Neuronal stem cell (in vitro differentiated cells): ENCODE results near the gene AKT2.
A peak's percentile ranks its signal among the peaks of the same experiment; 100 is the strongest.

Experiments used
- DNase-seq: peaks from one replicate; pipeline ENCODE4 v3.0.0-alpha.2; 2013; ENCODE audit warnings: low spot score
- H2AFZ ChIP-seq: one replicate; pipeline ENCODE4 v1.6.1; 2013; ENCODE audit warnings: mild to moderate bottlenecking, low read length, inconsistent platforms
- H2AK5ac ChIP-seq: 2 replicates; pipeline ENCODE4 v1.6.1; 2013; ENCODE audit warnings: low read depth, mild to moderate bottlenecking, inconsistent platforms, low read length, moderate library complexity, mixed read lengths
- H2BK120ac ChIP-seq: 2 replicates; pipeline ENCODE4 v1.6.1; 2013; ENCODE audit warnings: low read depth, mild to moderate bottlenecking, inconsistent platforms, low read length, moderate library complexity, mixed read lengths
- H2BK12ac ChIP-seq: one replicate; pipeline ENCODE4 v1.6.1; 2013; ENCODE audit warnings: low read length, inconsistent platforms
- H2BK15ac ChIP-seq: 2 replicates; pipeline ENCODE4 v1.6.1; 2013; ENCODE audit warnings: mild to moderate bottlenecking, low read length, inconsistent platforms, mixed read lengths
- H2BK5ac ChIP-seq: one replicate; pipeline ENCODE4 v1.6.1; 2013; ENCODE audit warnings: inconsistent platforms, mild to moderate bottlenecking, low read length, moderate library complexity
- H3K14ac ChIP-seq: one replicate; pipeline ENCODE4 v1.6.1; 2013; ENCODE audit warnings: low read length, inconsistent platforms
- H3K18ac ChIP-seq: 2 replicates; pipeline ENCODE4 v1.6.1; 2013; ENCODE audit warnings: low read length, inconsistent platforms
- H3K23ac ChIP-seq: 2 replicates; pipeline ENCODE4 v1.6.1; 2013; ENCODE audit warnings: low read depth, mild to moderate bottlenecking, mixed read lengths, low read length, inconsistent platforms; ENCODE audit not compliant: poor library complexity
- H3K27ac ChIP-seq: replicated peaks from 3 replicates; pipeline ENCODE4 v1.5.1; 2013; ENCODE audit warnings: low read length, inconsistent platforms
- H3K27me3 ChIP-seq, 3 experiments: 2 replicates each; pipeline ENCODE4 v1.6.1; 2013; ENCODE audit warnings: low read length in 3 of 3, mild to moderate bottlenecking in 2 of 3, inconsistent platforms in 1 of 3, low read depth in 1 of 3, mixed read lengths in 1 of 3, moderate library complexity in 1 of 3; ENCODE audit not compliant: control insufficient read depth in 3 of 3, insufficient read depth in 3 of 3
- H3K36me3 ChIP-seq, 2 donors: replicated peaks in 1 of 2; 2 replicates each; pipeline ENCODE4 v1.6.1; 2013; ENCODE audit warnings: low read length in 2 of 2; ENCODE audit not compliant: control insufficient read depth in 2 of 2, insufficient read depth in 2 of 2
- H3K4ac ChIP-seq: 2 replicates; pipeline ENCODE4 v1.6.1; 2013; ENCODE audit warnings: inconsistent platforms, mild to moderate bottlenecking, low read length, moderate library complexity
- H3K4me1 ChIP-seq, 2 donors: 1 replicate in 1 of 2; 2 replicates in 1 of 2; pipeline ENCODE4 v1.6.1; 2013; ENCODE audit warnings: low read length in 2 of 2, low read depth in 1 of 2; ENCODE audit not compliant: control insufficient read depth in 2 of 2, insufficient read depth in 1 of 2
- H3K4me2 ChIP-seq: one replicate; pipeline ENCODE4 v1.6.1; 2013; ENCODE audit warnings: mild to moderate bottlenecking, low read length, inconsistent platforms; ENCODE audit not compliant: insufficient read depth, poor library complexity, severe bottlenecking
- H3K4me3 ChIP-seq, 2 donors: 2 replicates each; pipeline ENCODE4 v1.5.1; 2013; ENCODE audit warnings: low read length in 2 of 2, mild to moderate bottlenecking in 2 of 2, inconsistent platforms in 1 of 2, moderate library complexity in 1 of 2
- H3K79me1 ChIP-seq: one replicate; pipeline ENCODE4 v1.6.1; 2013; ENCODE audit warnings: low read depth, mild to moderate bottlenecking, inconsistent platforms, low read length, moderate library complexity
- H3K9ac ChIP-seq: one replicate; pipeline ENCODE4 v1.6.1; 2013; ENCODE audit warnings: mild to moderate bottlenecking, low read depth, low read length, inconsistent platforms; ENCODE audit not compliant: poor library complexity
- H3K9me3 ChIP-seq, 2 donors: replicated peaks in 1 of 2; 2 replicates each; pipeline versions ENCODE3 to v1.6.1; 2013; ENCODE audit warnings: low read length in 2 of 2, mild to moderate bottlenecking in 2 of 2, inconsistent platforms in 1 of 2, low read depth in 1 of 2, mixed read lengths in 1 of 2, moderate library complexity in 1 of 2; ENCODE audit not compliant: control insufficient read depth in 2 of 2, insufficient read depth in 1 of 2
- H4K8ac ChIP-seq: one replicate; pipeline ENCODE4 v1.6.1; 2013; ENCODE audit warnings: low read depth, mild to moderate bottlenecking, inconsistent platforms, low read length, moderate library complexity
- H4K91ac ChIP-seq: one replicate; pipeline ENCODE4 v1.6.1; 2013; ENCODE audit warnings: low read length, low read depth, mild to moderate bottlenecking, inconsistent platforms; ENCODE audit not compliant: poor library complexity
- WGBS, 2 donors: extraction: QIAGEN DNeasy Blood & Tissue Kit; methylation state at CpG; one replicate each; pipeline ENCODE4 v1.1.7; 2013; ENCODE audit warnings: missing lambda C conversion rate in 2 of 2, mixed read lengths in 1 of 2; ENCODE audit not compliant: insufficient read length in 2 of 2, insufficient replicate concordance in 1 of 2; ENCODE audit errors: extremely low coverage in 2 of 2; 5-methylcytosine and 5-hydroxymethylcytosine counted together

Gene AKT2

DNA sequence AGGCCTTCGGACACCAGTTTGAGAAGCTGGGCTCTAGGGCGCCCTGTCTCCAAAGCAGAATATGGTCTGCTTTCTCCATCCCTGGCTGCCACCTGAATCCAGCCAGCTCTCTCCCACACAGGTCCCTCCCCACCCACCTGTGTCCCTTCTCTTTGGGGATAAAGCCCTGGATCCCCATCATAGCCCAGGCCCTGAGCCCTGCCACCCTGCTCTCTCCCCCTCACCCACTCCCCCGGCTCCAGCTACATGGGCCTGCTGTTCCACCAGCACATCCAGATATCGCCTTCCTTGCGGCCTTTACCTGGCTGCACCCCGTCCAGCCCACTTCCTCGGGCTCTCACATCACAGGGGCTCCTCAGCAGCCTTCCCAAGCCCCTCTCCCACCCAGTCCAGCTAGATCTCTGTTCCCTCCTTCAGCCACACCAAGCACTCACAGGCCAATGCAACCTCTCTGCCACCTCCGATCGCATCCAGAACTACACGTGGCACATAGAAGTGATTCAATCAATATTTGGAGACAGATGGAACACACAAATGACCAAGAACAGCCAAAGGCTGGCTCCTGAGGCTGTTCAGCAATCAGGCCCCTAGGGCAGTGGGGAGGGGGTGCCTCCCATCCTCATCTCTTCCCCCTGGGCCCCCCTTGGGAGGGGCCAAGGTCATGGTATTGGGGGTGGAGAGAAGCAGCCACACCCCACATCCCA lies 7.6 kb downstream of the AKT2 start:
- peaks cover 32% of the 10 kb centered on the region for H3K79me1 ChIP-seq
- H3K4me3 ChIP-seq: no peak overlapping the region
- no peak overlapping the region for H3K27ac ChIP-seq
- DNase-seq: no peak
- peaks cover 4 to 9% of the 10 kb centered on the region in 2 donors for H3K36me3 ChIP-seq
- H3K27me3 ChIP-seq: no peaks in the 10 kb centered on the region
- H3K14ac ChIP-seq: no peak overlapping the region
- no peak overlapping the region for H3K4ac ChIP-seq
- no peak overlapping the region for H3K4me2 ChIP-seq
- H2BK5ac ChIP-seq: peak overlapping the region; percentile 69
- no peak overlapping the region for H3K9ac ChIP-seq
- peak overlapping the region; percentile 25 for H4K8ac ChIP-seq
- H3K4me1 ChIP-seq: peaks cover 3 to 11% of the 10 kb centered on the region in 2 donors
- H2AFZ ChIP-seq: no peak overlapping the region
- H3K18ac ChIP-seq: peak overlapping the region; percentile 42
- H2BK120ac ChIP-seq: no peak overlapping the region
- H2AK5ac ChIP-seq: no peak overlapping the region
- no peaks in the 10 kb centered on the region for H3K9me3 ChIP-seq
- no CpG with 5 or more reads among the region's 10 CpGs for WGBS, 2 donors
- peak overlapping the region; percentile 38 for H3K23ac ChIP-seq
- H2BK12ac ChIP-seq: no peak overlapping the region
- no peak overlapping the region for H2BK15ac ChIP-seq
- no peak overlapping the region for H4K91ac ChIP-seq

DNA sequence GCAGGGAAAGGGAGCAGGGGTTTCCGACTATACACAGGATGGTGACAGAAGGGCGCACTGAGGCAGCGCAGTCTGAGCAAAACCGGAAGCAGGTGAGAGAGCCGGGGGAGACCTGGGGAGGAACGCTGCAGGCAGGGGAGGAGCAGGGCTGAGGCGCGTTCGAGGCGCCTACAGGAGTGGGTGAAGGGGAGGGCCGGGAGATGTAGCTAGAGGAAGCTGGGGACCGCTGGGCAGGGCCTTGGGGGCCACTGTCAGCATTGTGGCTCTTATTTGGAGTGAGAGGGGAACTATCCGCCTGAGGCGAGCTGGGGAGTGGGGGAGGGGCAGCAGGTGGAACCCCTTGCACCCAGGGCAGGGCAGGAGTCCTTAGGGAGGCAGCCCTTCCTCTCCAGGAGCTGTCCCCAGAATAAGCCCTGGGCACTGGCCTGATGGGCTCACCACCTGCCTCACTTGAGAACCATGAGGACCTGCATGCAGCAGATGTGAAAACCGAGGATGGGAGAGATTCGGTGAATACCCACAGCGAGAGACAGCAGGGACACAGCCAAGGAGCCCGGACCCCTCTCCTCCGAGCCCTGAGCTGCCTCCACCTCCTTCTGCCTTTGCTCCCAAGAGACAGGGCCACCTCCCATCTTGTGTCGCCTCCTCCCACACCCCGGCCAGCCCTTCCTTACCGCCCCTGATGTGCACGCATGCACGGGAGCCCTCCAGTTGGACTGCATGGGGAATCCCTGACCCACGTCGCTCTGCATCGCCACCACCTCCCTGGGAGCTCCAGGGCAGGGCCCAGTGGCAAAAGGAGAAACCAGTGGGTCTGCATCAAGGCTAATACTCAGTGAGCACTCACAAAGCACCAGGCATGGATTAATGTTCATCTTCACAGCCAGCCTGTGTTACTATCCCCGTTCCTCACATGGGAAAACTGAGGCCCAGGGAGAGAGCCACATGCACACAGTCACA lies 10.3 kb downstream of the AKT2 start:
- Histone ChIP-seq H2BK120ac (no peak overlapping the region), H3K18ac (peak overlapping the region; percentile 39), H3K4me3 (no peak overlapping the region), H3K9ac (peak overlapping the region; percentile 50), H2AK5ac (peak overlapping the region; percentile 66), H4K8ac (no peak overlapping the region), H3K36me3 (peaks cover 1 to 10% of the 10 kb centered on the region in 2 donors), H3K27ac (no peak overlapping the region), H3K4ac (no peak overlapping the region), H2BK5ac (no peak overlapping the region), H3K4me1 (peaks cover 7% of the 10 kb centered on the region in 2 donors), H2BK12ac (no peak overlapping the region), H3K23ac (peak overlapping the region; percentile 70), H3K27me3 (no peaks in the 10 kb centered on the region), H3K79me1 (peaks cover 20% of the 10 kb centered on the region), H3K9me3 (no peaks in the 10 kb centered on the region), H3K14ac (peak overlapping the region; percentile 83), H4K91ac (no peak overlapping the region), H2BK15ac (no peak overlapping the region), H3K4me2 (no peak overlapping the region), H2AFZ (no peak overlapping the region)
- DNase-seq: no peak
- no CpG with 5 or more reads among the region's 28 CpGs for WGBS, 2 donors

DNA sequence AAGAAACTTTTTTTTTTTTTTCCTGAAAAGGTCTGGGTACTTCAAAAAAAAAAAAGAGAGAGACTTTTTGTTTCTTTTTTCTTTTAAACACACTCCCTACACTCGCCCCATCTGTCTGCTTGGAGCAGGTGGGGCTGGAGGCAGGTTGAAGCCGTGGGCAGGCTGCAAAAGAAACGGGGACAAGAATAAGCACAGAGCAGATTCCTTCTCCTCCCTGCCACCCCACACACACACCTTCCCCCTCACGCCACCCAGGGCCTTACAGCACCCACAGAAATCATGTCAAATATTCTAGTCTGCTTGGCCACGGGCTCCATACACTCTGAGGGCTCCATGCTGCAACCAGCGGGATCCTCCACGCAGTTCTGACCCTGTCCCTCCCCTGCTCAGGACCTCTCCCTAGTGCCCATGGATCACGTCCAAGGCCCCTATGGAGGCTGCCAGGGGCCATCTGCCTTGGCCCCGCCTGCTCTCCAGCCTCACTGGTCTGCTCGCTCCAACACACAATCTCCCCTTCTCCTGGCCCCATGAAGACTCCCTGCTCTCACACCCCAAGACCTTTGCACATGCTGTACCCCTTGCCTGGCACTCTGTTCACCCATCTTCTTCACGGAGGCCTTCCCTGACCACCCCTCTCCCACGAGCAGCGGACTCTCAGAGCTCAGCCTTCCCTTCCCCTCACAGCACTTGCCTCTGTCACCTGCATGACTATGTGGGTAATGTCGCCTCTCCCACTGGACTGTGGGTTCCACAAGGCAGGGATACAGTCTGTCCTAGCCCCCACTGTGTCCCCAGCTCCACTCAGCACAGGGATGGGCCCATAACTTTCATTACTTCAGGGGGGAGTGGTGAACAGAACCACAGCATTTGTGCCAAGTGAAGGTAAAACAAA lies 11.4 kb downstream of the AKT2 start:
- no peak overlapping the region for H3K4ac ChIP-seq
- WGBS, 2 donors: no CpG with 5 or more reads among the region's 14 CpGs

More for the DNA sequence above, 11.4 kb downstream of the AKT2 start:
- no peak overlapping the region for H2BK5ac ChIP-seq
- no peak overlapping the region for H3K4me3 ChIP-seq
- no peaks in the 10 kb centered on the region for H3K27me3 ChIP-seq
- no peak overlapping the region for H3K14ac ChIP-seq
- H2AK5ac ChIP-seq: no peak overlapping the region
- H3K79me1 ChIP-seq: peaks cover 18% of the 10 kb centered on the region
- H3K23ac ChIP-seq: peak overlapping the region; percentile 38
- peaks cover 1 to 18% of the 10 kb centered on the region in 2 donors for H3K36me3 ChIP-seq
- peak overlapping the region; percentile 1 for H3K18ac ChIP-seq
- H2BK12ac ChIP-seq: no peak overlapping the region
- peaks cover 7% of the 10 kb centered on the region in 2 donors for H3K4me1 ChIP-seq
- no peak overlapping the region for H2BK15ac ChIP-seq
- no peak overlapping the region for H2BK120ac ChIP-seq
- H4K91ac ChIP-seq: no peak overlapping the region
- DNase-seq: no peak
- H2AFZ ChIP-seq: no peak overlapping the region
- H3K27ac ChIP-seq: no peak overlapping the region
- no peak overlapping the region for H3K4me2 ChIP-seq
- H3K9me3 ChIP-seq: no peaks in the 10 kb centered on the region
- H3K9ac ChIP-seq: no peak overlapping the region
- no peak overlapping the region for H4K8ac ChIP-seq
